Embryonic facial prominence (tissue), 1 donor: Measurements from ENCODE around the gene TSEN15.

Experiments
- DNase-seq: peaks from one replicate; pipeline ENCODE4 v3.0.0-alpha.2; 2016; ENCODE audit errors: extremely low spot score

TSEN15 gene

DNA sequence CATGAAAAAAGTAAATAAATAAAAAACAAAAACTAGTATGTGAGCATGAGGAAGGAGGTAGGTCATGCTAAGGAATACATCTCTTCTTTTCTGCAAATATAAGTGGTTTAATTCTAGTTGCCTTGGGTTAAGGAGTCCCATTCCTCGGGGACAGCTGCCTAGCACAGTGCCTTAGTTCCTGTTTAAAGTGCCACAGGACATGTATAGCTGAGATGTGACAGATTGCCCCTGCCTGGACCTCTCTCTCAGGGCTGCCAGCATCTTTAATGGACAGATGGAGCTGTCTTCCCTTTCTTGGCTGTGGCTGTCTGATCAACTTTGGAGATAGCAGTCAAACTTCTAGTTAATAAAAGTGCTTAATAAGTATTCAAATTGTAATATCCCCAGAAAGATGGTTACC lies 50.0 kb downstream of the TSEN15 start:
- no peak for DNase-seq

DNA sequence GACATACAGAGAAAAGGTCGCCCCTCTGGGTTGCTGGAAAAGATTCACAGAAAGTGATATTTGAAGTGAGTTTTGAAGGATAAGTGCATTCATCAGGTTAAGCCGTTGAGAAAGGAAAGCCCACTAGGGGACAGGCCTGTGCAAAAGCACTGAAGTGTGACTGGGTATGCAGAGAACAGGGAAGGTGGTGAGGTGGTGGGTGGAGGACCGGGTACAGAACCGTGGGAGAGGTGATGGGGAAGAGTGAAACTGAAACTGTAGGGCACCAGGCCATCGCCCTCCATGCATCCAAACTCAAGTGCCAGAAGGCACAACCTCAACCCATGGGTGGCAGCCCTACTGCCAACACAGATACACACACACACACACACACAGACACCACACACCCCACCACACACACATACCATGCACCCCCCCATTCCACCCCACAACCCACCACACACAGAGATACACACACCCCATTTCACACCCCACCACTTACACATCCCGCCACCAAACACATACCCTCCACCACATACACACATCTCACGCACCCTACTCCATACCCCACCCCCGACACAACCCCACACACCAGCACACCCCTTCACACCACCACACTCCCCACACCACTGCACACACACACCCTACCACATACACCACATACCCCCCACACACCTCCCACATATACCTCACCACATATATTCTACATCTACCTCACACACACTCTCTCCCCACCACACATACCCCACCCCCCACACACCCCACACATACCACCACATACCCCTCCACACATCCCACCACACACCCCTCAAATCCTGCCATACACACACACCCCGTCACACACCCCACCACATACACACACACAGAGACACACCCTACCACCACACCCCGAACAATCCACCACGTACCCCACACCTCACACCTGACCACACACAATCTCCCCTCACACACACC lies 59.0 kb downstream of the TSEN15 start:
- DNase-seq: no peak

DNA sequence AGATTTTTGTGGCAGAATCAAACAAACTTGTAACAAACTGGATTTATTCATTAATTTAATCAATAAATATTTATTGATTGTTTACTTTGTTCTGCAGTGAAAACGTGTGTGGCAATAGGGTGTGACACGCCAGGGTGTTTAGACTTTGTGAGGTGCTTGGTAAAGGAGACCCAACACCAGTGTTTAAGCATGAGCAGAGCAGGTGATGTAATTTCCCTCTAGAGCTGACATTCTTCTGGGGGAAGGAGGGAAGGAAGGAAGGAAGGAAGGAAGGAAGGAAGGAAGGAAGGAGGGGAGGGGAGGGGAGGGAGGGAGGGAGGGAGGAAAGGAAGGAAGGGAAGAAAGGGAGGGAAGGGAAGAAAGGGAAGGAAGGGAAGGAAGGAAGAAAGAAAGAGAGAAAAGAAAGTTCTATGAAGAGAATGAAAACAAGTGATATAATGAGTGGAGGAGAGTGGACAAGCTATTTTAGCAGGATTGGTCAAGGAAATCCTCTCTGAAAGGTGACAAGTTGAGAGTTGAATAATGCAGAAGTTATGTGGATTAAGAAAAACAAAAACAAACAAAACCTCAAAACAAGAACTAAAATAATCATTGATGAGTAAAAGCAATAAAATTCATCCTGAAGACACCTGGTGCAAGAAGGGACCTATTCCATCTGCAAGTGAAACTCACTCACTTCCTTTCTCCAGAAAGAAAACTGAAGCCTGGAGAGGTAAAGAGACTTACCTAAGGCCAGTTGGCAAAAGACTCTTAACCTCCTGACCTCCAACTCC lies 60.8 kb downstream of the TSEN15 start:
- DNase-seq: no peak

DNA sequence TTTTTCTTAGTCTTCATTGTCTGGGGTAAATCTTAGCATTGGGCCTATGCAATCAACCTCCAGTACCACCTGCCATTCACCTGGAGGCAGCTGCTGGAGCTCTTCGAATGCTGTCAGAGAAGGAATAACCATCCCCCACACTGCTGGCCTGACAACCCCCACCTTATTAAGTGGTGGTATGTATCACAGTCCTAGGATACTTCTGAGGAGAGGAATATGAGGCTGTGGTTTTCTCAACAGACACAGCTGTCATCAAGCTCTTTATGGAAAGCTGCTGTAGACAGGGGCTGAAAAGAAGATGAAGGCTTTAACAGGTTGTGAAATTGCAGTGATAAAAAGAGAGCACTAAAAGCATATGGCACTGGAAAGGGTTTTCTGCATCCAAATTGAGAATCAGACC lies 61.7 kb downstream of the TSEN15 start:
- no peak for DNase-seq

DNA sequence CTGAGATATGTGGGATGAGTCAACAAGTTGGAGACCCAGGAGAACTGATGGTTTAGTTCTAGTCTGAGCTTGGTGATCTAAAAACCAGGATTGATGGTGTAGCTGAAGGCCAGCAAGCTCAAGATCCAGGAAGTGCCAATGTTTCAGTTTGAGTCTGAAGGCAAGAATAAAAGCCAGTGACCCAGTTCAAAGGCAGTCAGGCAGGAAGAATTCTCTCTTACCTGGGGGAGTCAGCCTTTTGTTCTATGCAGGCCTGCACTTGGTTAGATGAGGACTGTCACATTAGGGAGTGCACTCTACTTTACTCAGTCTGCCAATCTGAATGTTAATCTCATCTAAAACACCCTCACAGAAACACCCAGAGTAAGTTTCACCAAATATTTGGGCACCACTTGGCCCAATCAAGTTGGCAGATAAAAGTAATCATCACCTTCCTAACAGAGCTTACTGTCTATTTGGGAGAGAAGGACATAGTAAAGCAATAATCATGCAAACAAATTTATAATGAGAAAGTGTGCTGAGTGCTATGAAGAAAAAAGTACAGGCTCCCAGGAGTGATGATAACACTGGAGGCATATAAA lies 63.4 kb downstream of the TSEN15 start:
- no peak for DNase-seq

DNA sequence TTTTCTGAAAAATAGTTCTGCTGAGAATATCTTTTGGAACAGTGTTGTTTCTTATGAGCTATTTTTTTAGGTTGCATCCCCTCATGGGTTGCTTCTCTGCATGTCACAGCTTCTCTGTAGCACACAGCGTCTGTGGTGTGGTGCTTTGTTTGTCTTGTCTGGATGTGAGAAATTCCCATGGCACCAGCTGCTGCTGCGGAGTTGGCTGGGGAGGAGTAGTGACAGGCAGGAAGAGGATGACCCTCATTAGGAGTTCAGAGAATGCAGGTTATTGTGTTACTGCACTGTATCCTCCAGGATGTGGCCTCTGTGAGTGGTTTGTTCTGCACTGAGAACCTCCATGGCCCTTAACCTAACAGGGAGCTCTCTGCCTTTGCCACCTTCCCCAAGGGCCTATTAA lies 64.8 kb downstream of the TSEN15 start:
- no peak for DNase-seq

DNA sequence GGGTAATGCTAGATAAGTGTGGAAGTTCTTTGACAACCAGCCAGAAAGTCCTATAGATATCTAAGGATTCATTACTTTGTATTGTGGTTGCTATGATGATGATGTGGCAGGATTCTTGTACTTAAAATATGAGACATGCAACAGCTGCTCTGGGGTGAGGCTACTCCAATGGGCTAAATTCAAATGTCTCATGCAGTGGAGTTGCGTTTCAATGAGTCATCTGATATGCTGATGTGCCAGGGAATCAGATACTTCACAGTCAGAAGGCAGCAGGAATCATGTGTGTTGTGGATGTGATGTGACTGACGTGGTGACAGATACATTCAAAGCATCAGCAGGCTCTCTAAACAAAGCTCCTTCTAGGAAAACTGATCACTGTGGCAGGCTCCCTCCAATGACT lies 66.5 kb downstream of the TSEN15 start:
- peak; percentile 9 for DNase-seq
